Measurements from ENCODE around the gene GLT6D1. TPM values are rescaled to one million over a fixed set of nuclear protein-coding genes. Genes with fewer than 3 reads are reported as not detected.

Gene GLT6D1
- total RNA-seq, 1 donor from 2014 or later = not detected

DNA sequence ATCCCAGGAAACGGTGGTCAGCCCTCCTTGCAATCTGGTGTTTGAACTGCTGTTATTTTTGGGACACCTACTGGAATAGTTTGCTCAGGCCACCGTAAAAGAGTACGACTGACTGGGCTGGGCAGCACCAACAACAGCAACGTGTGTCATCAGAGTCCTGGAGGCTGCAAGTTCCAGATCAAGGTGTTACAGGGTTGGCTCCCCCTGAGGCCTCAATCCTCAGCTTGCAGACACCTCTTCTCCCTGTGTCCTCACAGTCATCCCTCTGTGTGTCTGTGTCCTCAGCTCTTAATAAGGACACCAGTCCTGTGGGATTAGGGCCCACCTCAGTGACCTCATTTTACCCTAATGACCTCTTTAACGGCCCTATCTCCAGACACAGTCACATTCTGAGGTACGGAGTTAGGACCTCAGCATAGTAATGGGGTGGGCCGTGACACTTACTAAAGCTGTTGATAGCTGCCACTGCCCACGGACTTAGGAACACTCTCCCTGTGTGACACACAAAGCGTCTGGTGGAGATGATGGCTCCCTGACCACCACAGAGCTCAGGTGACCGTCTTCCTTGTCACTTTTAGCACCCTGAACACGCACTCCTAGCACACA, 16.8 kb downstream of the GLT6D1 start:
- DNase-seq (ENCODE audit: low spot score) = no peak

DNA sequence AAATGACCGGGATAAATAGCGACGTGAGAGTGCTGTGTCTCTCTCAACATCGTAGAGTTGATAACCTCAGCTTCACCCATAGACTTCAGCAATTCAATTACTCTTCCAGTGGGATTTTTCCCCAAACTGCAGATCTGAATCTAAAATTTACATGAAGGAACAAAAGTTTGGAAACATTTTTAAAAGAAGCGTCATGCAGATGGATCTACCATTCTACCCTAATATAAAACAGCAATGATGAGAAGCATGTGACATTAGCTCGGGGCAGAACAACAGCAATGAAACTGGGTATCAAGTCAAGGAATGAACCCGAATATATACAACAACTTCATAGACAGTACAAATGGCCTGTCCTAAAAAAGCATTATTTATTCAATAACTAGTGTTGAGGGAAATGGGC, 18.8 kb downstream of the GLT6D1 start:
- no peak for DNase-seq (ENCODE audit: low spot score)

DNA sequence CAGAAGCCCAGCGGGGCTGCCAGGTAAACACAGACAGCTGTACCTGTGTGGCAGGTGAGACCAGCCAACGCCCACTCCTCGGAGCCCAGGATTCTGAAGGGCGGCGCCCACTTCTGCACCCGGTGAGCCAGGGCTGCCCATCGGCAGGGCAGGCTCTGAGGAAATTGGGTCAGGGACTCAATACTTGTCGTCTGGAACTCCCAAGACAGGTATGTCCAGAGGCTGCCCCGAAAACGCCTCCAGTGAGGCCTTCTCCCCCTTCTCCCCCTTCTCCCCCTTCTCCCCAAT, 19.8 kb downstream of the GLT6D1 start:
- DNase-seq (ENCODE audit: low spot score) = no peak

DNA sequence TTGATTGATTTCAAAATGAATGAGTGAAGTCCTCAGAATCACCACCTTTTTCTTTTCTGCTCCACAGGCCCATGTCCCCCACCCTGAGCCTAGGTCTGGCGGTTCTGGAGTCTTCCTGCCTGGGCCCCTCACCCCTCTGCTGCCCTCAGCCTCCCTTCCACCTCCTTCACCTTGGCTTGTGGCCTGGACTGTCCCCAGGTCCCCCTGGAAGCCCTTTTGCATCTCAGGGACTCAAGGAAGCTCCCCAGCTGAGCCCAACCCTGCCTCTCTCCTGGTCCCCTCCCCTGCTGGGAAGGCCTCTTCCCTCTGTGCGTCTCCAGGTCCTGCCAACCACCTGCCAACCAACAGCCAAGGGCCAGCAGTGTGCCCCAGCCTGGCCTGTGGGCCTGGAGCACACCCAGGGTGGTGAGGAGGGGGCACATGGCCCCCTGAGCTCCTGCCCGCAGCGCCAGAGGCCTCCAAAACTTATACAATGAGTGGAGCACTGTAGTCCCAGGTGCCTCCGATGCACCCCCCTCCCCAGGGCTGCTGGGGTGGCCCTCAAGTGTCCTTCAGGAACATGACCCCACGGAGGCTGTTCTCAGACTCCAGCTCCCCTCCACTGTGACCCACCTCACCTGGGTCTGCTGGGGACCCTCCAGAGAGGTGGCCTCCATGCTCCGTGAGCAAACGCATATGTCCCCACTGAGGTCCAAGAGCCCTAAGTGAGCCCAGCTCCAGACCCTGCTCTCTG, 20.3 kb downstream of the GLT6D1 start:
- no peak for DNase-seq (ENCODE audit: low spot score)

DNA sequence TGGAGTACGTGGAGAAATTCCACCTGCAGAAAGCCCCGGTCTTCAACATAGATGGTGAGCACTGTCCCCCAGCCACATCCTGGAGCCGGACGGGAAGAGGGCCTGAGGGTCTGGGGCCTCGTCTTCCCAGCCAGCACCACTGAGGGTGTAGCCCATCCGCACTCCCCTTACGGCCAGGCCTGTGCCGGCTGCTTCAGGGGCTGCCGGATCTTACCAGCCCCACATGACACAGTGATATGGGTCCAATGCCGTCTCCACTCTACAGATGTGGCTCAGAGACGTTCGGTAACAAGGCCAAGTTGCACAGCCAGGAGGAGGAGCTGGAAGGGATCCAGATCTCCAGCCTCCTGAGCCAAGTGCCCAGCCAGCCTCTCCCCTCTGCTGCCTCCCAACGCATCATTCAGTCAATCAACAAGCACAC, 21.3 kb downstream of the GLT6D1 start:
- no peak for DNase-seq (ENCODE audit: low spot score)

DNA sequence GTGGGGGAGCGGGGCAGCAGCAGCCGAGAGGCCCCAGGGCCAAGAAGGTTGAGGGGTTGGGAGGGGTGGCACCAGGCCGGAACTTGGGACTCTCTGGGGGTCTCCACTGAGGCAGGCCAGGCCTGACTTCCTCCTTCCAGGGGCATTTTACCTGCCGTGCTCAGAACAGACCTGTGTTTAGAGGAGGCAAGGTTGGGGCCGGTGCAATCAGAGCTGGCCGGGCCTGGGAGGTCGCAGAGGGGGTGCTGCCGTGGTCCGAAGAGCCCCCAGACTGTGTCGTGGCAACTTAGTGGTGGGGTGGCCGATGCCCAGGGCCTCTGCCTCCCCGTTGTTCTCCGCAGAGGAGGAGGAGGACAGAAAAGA, 21.8 kb downstream of the GLT6D1 start:
- DNase-seq (ENCODE audit: low spot score) = no peak

DNA sequence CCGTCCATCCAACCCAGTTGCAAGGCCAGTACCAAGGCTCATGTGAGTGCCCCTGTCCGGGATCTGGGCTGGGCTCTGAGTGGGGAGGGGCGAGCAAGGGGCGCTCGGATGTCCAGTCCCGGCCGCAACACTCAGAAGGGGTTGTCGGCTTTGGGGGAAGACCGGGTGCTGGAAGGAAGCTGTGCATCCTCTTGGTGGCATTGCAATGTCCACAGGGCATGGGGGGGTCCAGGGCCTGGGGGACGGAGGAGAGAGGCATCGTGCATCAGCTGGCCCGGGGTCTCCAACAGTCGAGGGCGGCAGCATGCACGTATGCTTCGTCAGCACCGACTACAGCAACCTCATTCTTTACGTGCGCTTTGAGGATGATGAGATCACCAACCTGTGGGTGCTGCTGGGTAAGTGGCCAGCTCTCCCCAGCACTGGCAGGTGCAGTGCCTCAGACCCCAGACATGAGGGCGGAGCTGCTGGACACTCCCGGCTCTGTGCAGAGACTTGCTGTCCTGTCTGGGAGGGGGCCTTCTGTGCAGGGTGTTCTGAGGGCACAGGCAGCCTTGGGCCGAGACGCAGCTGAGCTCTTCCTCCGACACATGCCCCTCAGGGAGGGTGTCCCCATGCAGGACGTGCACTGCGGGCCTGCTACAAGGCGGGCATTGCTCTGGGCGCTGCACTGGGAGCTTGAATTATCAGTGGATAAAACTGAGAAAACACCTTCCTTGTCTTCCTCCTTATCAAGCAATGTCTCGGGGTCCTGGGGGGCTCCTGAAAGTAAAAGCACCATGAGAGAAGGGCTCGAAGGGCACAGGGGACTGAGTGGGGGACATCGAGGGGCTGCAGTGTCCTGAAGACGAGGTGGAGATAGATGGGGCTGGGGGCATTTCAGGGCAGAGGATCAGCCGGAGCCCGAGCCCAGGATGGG, 22.5 kb downstream of the GLT6D1 start:
- no peak for DNase-seq (ENCODE audit: low spot score)

DNA sequence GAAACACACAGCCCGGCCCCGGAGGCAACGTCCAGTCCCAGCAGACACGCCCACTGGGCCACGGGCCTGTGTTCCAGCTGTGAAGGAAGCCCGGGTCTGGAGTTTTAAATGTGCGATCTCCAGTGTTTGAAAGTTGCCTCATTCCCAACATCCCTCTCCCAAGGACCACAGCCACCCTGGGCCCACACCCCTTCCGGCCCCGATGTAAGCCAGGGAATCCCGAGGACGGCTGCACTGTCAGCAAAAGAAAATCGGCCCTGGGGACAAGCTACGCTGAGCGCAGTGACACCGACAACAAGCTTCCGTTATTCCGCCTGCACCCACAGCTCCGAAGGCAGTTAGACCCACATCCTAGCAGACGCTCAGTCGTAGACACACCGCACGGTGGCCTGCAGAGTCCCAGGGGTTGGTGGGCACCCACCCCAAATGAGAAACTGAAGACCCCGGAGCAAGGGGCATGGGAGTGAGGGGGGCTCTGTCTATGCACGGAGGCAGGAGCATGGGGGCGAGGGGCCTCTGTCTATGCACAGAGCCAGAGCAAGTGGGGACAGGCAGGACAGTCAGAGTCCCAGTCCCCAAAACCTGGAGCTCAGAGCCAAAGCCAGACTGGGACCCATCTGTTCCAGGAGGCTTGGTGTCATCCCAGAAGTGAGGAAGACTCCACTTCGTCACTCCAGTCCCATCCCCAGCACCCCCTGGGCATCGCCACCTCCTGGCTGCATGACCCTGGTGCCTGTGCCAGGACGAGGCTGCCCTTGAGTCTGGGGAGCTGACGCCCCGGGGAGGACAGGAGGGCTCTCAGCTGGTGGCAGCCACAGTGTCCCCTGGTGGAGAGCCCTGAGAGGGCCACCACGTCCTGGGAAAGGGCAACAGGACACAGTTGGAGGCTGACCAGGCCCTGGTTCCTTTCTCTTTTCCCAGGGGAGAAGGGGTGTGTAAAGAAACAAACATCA, 23.4 kb downstream of the GLT6D1 start:
- no peak for DNase-seq (ENCODE audit: low spot score)

DNA sequence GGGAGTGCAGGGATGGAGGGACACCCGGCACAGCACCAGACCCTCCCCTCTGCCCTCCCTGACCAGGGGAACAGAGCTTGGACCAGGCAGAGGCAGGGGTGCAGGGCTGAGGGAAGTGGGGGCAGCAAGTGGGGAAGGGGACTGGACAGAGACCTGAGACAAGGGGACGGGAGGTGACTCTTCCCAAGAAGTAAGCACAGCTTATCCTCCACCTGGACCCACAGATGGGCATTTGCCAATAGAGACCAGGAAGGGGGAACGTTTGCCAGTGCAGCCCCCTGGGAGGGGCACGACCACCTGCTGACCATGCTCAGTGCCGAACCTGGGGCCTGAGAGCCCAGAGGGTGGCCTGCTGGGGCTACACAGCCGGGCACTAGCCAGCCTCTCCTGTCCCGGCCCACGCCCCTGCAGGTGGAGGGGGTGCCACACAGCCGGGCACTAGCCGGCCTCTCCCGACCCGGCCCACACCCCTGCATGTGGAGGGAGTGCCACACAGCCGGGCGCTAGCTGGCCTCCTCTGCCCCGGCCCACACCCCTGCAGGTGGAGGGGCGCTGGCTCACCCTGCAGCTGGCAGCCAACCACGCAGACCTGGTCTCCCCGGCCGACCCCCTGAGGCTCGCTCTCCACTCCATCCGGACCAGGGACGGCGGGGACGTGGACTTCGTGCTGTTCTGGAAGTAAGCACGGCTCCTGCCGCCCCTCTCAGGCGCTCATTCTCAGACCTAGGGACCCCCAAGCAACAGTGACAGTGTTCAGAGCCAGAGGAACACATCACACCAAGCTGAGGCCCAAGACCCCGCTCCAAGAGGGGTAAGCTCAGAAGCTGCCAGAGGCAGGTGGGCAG, 24.3 kb downstream of the GLT6D1 start:
- no peak for DNase-seq (ENCODE audit: low spot score)

DNA sequence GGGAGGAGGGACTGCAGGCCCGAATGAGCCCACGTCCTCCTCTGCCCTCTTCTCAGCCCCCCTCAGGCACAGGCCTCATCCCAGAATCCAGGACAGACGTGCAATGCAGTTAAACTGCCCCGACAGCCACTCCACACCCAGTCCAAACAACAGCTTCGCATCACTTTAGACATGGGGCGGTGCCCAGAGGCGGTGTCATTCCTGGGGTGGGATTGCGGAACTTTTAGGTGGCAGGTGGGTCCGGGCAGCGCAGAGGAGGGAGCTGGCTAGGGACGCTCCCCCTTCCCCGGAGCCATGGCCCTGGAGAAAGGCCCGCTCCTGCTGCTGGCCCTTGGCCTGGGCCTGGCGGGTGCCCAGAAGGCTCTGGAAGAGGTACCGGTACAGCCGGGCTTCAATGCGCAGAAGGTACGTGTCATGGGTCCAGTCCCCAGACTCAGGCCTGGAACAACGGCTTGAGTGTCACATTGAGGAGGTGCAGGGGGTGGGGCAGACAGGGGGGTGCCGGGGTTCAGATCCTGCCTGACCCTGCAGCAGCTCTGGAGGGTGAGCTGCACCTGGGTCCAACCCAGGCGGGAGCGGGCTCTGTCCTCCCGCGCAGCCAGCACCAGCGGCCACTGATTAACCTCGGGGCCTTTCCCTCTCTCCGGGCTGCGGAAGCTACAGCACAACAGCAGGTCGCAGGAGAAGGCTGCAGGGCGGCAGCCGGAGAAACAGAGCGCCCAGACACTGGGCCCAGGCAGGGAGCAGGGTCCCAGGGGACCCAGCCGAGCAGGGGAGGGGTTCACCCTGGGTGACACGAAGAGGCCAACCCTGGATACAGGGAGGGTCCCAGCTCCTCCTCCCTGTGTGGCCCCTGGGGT, 25.2 kb downstream of the GLT6D1 start:
- no peak for DNase-seq (ENCODE audit: low spot score)

DNA sequence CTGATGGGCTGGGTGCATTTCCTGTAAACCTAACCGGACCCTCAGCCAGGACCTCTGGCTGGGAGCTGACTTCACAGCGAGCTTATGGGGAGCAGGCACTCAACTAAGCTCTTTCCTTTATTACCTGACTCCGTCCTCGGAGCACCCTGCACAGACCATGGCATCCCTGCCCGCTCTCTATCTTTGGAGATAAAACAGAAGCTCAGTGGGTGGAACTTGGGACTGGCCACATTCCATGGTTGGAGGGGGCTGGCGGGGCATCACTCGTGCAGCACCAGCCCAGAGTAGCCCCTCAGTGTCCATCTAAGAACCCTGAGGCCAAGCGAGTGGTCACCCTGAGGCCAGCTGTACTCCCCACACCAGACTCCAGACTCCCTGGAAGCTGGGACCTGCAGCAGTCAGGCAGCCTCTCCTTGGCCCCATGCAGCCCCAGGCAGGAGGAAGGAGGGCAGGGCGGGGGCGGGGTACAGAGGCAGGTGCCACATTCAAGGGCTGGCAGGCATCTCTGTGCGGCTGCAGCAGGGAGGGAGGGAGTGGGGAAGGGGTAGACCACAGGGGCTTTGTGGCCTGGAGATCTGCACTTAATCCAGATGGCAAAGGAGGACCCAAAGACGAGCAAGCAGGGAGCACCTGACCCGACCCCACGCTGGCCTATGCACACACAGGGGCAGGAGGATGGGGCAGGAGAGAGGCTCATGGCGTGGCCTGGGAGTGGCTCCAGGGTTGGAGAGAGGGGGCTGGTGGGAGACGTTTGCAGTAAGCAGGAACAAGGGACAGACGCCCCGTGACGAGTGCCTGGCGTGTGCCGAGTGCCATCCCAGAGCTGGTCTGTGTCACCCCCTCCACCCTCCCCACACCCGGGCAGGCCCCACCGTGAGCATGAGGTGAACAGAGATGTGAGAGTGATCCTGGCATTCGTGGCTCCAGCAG, 26.1 kb downstream of the GLT6D1 start:
- DNase-seq (ENCODE audit: low spot score) = no peak

DNA sequence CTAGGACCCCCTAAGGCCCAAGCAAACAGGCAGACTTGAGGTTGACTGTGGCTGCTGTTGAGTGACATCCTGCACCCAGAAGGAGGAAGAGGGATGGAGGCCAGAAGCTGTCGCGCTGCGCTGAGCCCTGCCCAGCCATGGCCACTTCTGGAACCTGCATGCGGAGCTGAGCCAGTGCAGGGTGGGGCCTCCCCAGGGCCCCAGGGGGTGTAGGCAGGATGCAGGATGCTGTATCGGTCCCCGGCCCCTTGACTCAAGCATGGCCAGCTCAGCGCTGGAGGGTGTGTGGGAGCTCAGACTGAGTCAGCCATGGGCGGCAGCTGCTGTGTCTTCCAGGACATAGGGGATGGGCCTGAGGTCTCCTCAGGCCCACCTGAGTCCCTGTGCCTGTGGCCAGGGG, 26.9 kb downstream of the GLT6D1 start:
- no peak for DNase-seq (ENCODE audit: low spot score)

DNA sequence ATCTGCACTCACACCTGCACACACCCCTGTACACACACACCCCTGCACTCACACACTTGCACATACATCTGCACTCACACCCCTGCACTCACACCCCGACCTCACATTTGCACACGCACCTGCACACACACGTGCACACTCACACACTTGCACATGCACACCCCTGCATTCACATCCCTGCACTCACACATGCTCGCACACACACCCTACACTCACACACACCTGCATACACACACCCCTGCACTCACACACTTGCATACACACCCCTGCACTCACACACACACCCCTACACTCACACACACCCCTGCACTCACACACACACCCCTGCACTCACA, 27.5 kb downstream of the GLT6D1 start:
- DNase-seq (ENCODE audit: low spot score) = no peak

DNA sequence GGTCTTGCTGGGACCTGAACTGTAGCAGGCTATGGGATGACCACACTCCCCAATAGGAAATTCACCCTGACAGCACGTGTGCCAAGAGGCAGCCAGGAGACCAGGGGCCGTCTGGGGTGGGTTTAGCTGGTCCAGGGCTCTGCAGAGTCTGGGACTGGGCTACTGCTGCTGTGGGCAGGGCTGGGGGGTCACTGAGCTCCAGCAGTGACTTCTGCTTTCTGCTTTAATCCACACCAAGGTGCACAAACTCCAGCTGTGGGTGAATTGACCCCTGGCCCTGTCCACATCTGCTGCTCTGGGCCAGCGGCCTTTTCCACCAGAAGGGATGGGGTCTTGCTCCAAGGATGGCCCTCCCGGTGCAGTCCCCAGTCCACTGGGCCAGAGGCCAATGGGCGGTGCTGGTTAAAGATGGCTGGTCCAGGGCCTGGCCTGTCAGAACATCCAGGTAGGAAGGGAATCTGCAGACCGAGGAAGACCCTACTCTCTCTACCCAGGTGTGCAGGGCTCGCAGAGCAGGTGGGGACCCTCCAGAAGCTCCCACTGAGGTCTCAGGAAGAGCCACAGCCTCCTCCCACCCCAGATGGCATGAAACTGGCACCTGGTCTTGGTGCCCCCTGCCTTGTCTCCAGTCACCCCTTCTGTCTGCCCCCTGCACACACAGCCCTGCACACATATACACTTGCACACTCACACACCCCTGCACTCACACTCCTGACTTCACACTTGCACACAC, 28.0 kb downstream of the GLT6D1 start:
- peak; percentile 3 for DNase-seq (ENCODE audit: low spot score)

DNA sequence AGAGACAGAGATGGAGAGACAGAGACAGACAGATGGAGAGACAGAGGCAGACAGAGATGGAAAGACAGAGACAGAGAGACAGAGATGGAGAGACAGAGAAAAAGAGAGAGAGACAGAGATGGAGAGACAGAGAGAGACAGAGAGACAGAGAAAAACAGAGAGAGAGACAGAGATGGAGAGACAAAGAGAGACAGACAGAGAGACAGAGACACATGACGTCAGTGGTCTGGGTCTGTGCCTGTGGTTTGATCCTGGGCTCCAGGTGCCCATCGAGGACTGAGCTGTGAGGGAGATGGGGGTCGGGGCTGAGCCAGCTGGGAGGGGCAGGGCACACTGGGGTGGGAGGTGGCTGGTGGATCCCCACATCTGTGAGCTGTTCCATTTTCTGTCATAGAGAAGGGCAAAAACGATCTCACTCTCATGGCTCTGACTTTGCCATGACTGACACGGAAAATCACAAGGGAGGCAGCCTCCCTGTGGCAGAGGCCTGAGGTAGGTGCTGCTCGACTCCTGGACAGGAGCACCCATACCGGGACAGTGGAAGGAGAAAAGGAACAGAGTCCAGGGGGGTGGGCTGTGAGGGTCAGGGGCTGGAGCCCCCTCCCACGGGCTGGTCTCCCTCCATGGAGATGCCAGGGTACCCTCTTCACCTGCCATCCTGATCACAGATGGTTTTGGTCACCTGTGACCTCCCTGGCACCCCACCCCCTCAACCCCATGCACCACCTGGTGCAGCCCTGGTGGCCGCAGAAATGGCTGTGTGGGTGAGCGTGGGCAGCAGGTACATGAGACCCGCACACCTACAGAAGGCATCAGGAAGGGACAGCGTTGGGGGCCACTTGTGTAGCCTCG, 28.8 kb downstream of the GLT6D1 start:
- DNase-seq (ENCODE audit: low spot score) = peak; percentile 6

DNA sequence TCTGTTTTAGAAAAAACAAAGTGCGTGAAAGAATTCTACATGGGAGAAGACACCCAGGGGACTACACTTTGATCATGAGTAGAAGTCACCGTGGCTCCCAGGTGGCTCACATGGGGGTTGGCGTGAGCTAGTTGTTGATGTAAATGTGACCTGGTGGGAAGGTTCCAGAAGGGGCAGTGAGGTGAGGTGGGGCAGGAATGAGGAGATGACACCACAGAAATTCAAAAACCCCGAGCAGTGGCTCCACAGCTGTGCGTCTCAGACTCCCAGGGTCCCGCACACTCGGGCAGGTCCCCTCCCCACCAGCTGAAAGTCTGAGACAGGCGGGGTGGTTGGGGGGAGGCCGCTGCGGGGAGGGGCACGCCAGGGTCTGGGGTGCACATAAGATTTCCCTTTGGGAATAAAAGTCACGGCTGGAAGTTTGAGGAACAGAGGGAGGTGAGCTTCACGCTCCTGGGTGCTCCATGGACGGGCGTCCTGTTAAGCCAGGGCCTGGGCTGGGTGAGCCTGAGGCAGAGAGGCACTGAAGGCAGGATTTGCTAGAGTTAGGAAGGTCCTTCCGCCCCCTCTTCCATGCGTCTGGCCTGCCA, 29.9 kb downstream of the GLT6D1 start:
- DNase-seq (ENCODE audit: low spot score) = peak; percentile 4

DNA sequence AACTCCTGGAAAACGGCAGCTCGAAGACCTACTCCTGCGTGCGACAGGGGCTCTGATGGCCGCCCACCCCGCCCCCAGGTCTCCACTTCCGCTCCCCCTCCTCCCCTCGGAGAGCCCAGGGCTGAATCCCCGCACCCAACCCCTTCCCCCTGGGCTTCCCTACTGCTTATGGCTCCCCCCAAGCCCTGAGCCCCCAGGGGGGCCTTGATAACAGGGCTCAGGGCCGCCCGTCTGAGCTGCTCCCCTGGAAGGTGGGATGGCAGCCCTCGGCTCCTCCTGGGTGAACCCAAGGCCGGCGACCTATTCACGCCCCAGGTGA, 30.4 kb downstream of the GLT6D1 start:
- peak; percentile 6 for DNase-seq (ENCODE audit: low spot score)

All from mucosa of gallbladder (tissue), 1 donor.